H9 (cell line): ENCODE data around the gene CHST14. TPM values are rescaled to one million over a fixed set of nuclear protein-coding genes. Genes with fewer than 3 reads are reported as not detected.
A peak's percentile ranks its signal among the peaks of the same experiment; 100 is the strongest.

Experiments
- DNase-seq: peaks from one replicate; pipeline ENCODE4 v3.0.0-alpha.2; 2017
- H2AFZ ChIP-seq: one replicate; pipeline ENCODE4 v1.6.1; 2013; ENCODE audit warnings: mild to moderate bottlenecking, low read length, control low read depth, moderate library complexity
- H2AK5ac ChIP-seq: 2 replicates; pipeline ENCODE4 v1.6.1; 2013; ENCODE audit warnings: low read length, control low read depth, mixed read lengths; ENCODE audit not compliant: insufficient read length
- H2BK120ac ChIP-seq: one replicate; pipeline ENCODE4 v1.6.1; 2013; ENCODE audit warnings: low read depth, mild to moderate bottlenecking, low read length, control low read depth, inconsistent platforms; ENCODE audit not compliant: poor library complexity, severe bottlenecking
- H2BK12ac ChIP-seq: 2 replicates; pipeline ENCODE4 v1.6.1; 2013; ENCODE audit warnings: low read length, control low read depth, mixed read lengths, low read depth; ENCODE audit not compliant: insufficient read length
- H2BK15ac ChIP-seq: 2 replicates; pipeline ENCODE4 v1.6.1; 2013; ENCODE audit warnings: low read depth, low read length, control low read depth
- H2BK20ac ChIP-seq: one replicate; pipeline ENCODE4 v1.6.1; 2013; ENCODE audit warnings: low read depth, mild to moderate bottlenecking, low read length, control low read depth, inconsistent platforms; ENCODE audit not compliant: poor library complexity, severe bottlenecking
- H2BK5ac ChIP-seq: 2 replicates; pipeline ENCODE4 v1.6.1; 2013; ENCODE audit warnings: low read length, control low read depth, mixed read lengths; ENCODE audit not compliant: insufficient read length
- H3K14ac ChIP-seq: 2 replicates; pipeline ENCODE4 v1.6.1; 2013; ENCODE audit warnings: low read length, control low read depth; ENCODE audit not compliant: insufficient read depth
- H3K18ac ChIP-seq: 2 replicates; pipeline ENCODE4 v1.6.1; 2013; ENCODE audit warnings: low read depth, mild to moderate bottlenecking, mixed read lengths, low read length, control low read depth; ENCODE audit not compliant: insufficient read length
- H3K23ac ChIP-seq: 2 replicates; pipeline ENCODE4 v1.6.1; 2013; ENCODE audit warnings: low read length, control low read depth, mixed read lengths, low read depth; ENCODE audit not compliant: insufficient read length
- H3K23me2 ChIP-seq: 2 replicates; pipeline ENCODE4 v1.6.1; 2013; ENCODE audit warnings: low read depth, mild to moderate bottlenecking, mixed read lengths, low read length, control low read depth; ENCODE audit not compliant: insufficient read length, poor library complexity, severe bottlenecking
- H3K27ac ChIP-seq: 2 replicates; pipeline ENCODE4 v1.5.1; 2013; ENCODE audit warnings: low read length, control low read depth, mixed read lengths, low read depth; ENCODE audit not compliant: insufficient read length
- H3K27me3 ChIP-seq: 2 replicates; pipeline ENCODE4 v1.6.1; 2013; ENCODE audit warnings: low read length, control low read depth, inconsistent platforms; ENCODE audit not compliant: insufficient read depth
- H3K4ac ChIP-seq: 2 replicates; pipeline ENCODE4 v1.6.1; 2013; ENCODE audit warnings: low read depth, mild to moderate bottlenecking, control low read depth, inconsistent platforms, low read length, moderate library complexity
- H3K4me1 ChIP-seq: 2 replicates; pipeline ENCODE4 v1.6.1; 2013; ENCODE audit warnings: low read length, control low read depth, inconsistent platforms; ENCODE audit not compliant: insufficient read depth
- H3K4me2 ChIP-seq: 2 replicates; pipeline ENCODE4 v1.6.1; 2013; ENCODE audit warnings: low read length, control low read depth, mixed read lengths; ENCODE audit not compliant: insufficient read length, insufficient read depth
- H3K56ac ChIP-seq: 2 replicates; pipeline ENCODE4 v1.6.1; 2013; ENCODE audit warnings: low read depth, mild to moderate bottlenecking, mixed read lengths, low read length, control low read depth; ENCODE audit not compliant: insufficient read length
- H3K79me1 ChIP-seq: 2 replicates; pipeline ENCODE4 v1.6.1; 2013; ENCODE audit warnings: low read depth, mild to moderate bottlenecking, moderate library complexity, low read length, control low read depth, inconsistent platforms; ENCODE audit not compliant: insufficient read depth, poor library complexity, severe bottlenecking
- H3K79me2 ChIP-seq: 2 replicates; pipeline ENCODE4 v1.6.1; 2013; ENCODE audit warnings: low read length, control low read depth, inconsistent platforms; ENCODE audit not compliant: insufficient read depth
- H3K9ac ChIP-seq: 2 replicates; pipeline ENCODE4 v1.6.1; 2013; ENCODE audit warnings: low read length, control low read depth, mixed read lengths; ENCODE audit not compliant: insufficient read length; ENCODE audit errors: extremely low read depth
- H3K9me3 ChIP-seq: one replicate; pipeline ENCODE4 v1.6.1; 2013; ENCODE audit warnings: low read depth, low read length, inconsistent platforms; ENCODE audit not compliant: control insufficient read depth
- H3T11ph ChIP-seq: one replicate; pipeline ENCODE4 v1.6.1; 2013; ENCODE audit warnings: mild to moderate bottlenecking, low read length, control low read depth, inconsistent platforms
- H4K20me1 ChIP-seq: one replicate; pipeline ENCODE4 v1.6.1; 2013; ENCODE audit not compliant: control insufficient read depth, insufficient read length, insufficient read depth
- H4K5ac ChIP-seq: 2 replicates; pipeline ENCODE4 v1.6.1; 2013; ENCODE audit warnings: low read depth, mild to moderate bottlenecking, mixed read lengths, low read length, control low read depth; ENCODE audit not compliant: insufficient read length
- H4K8ac ChIP-seq: replicated peaks from 2 replicates; pipeline ENCODE4 v1.6.1; 2013; ENCODE audit warnings: low read length, control low read depth, mixed read lengths, low read depth; ENCODE audit not compliant: insufficient read length
- H4K91ac ChIP-seq: 2 replicates; pipeline ENCODE4 v1.6.1; 2013; ENCODE audit warnings: low read depth, mild to moderate bottlenecking, moderate library complexity, mixed read lengths, low read length, control low read depth; ENCODE audit not compliant: insufficient read length
- H3K27ac Mint-ChIP-seq, 3 experiments: 2 replicates in 2 of 3; 3 replicates in 1 of 3; pipeline ENCODE4 v1.8.0; 2020 to 2021; ENCODE audit warnings: mixed read lengths in 3 of 3, mild to moderate bottlenecking in 1 of 3, moderate library complexity in 1 of 3
- H3K27me3 Mint-ChIP-seq: 2 replicates; pipeline ENCODE4 v1.8.0; 2021; ENCODE audit warnings: low read depth, mild to moderate bottlenecking, moderate library complexity, mixed read lengths
- H3K36me3 Mint-ChIP-seq, 3 experiments: 2 replicates in 2 of 3; 3 replicates in 1 of 3; pipeline ENCODE4 v1.8.0; 2020 to 2021; ENCODE audit warnings: low read depth in 3 of 3, mixed read lengths in 3 of 3; ENCODE audit not compliant: insufficient read depth in 1 of 3
- H3K4me1 Mint-ChIP-seq, 2 experiments: 2 replicates each; pipeline ENCODE4 v1.8.0; 2020; ENCODE audit warnings: mixed read lengths in 2 of 2
- H3K4me3 Mint-ChIP-seq, 2 experiments: 2 replicates in 1 of 2; 3 replicates in 1 of 2; pipeline ENCODE4 v1.8.0; 2020 to 2021; ENCODE audit warnings: mild to moderate bottlenecking in 2 of 2, mixed read lengths in 2 of 2, moderate library complexity in 1 of 2
- H3K9me3 Mint-ChIP-seq, 2 experiments: 2 replicates in 1 of 2; 3 replicates in 1 of 2; pipeline ENCODE4 v1.8.0; 2020; ENCODE audit warnings: mild to moderate bottlenecking in 2 of 2, mixed read lengths in 2 of 2, moderate library complexity in 1 of 2
- WGBS: extraction: QIAGEN DNeasy Blood & Tissue Kit; methylation state at CpG from one replicate; pipeline ENCODE4 v1.1.7; 2013; ENCODE audit warnings: missing lambda C conversion rate, low lambda C conversion rate, mixed read lengths; ENCODE audit not compliant: insufficient read length; ENCODE audit errors: extremely low coverage; 5-methylcytosine and 5-hydroxymethylcytosine counted together
- total RNA-seq: library from RNA; stranded (reverse); gene quantifications from 2 replicates; pipeline ENCODE4 v1.2.1, GENCODE V29; 2021
- TF ChIP-seq, protein P1 (sequence below): fragments of 200-600 bp; sonication (generic); conservative IDR thresholded peaks from 3 replicates; pipeline ENCODE4 v1.8.0; 2021; ENCODE audit warnings: antibody characterized with exemption, mild to moderate bottlenecking

The CHST14 gene
- total RNA-seq, 1 experiment from 2014 or later = 25.7 TPM

DNA sequence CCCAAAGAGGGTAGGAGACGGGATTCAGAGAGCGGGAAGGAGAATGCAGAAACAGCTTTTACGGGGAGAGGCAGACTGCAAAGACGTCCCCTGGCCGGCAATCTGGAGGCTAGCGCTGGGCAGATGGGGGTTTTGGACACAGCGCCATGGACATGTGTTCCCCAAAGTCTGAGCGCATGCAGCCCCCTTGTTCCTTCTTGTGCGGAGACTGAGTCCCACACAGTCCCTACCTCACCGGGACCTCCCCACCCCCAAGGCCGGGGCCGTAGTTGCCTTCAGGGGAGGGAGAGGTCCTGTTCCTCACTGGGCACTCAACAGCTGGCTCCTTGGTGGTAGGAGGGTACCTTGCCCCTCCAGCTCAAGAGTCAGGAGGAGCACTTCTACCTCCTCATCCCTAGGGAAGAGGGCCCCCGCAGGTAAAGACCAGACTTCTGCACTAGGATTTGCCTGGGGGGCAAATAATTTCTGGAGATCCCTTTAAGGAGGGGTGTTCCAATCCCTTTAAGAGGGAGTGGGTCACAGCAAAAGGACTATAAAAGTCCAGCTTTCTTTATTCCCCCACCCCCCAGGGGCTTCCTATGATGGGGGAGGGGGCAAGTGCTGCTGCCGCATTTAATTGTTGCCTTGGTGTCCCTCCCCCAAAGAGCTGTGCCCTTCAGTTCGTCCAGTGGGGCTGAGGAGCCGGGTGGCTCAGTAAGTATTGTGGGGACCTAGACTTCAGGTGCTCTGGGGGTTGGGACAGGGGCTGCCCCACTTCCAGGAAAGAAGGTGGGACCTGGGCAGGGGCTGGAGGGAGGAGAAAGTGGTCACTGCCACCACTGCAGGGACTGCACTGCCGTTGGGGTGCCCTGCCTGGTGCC is 33.7 kb upstream of the CHST14 start:
- no peaks in the 10 kb centered on the region for H3K9me3 ChIP-seq
- no peak overlapping the region; the same call in 1 of the 2 replicates for H3K14ac ChIP-seq
- H3K18ac ChIP-seq = no peak overlapping the region
- H2BK12ac ChIP-seq = no peak overlapping the region
- Mint-ChIP-seq H3K36me3 (no peaks in the 10 kb centered on the region; a peak in 1 of 7 replicates), H3K9me3 (no peaks in the 10 kb centered on the region; a peak in 1 of 5 replicates), H3K4me1 (peaks cover 39 to 41% of the 10 kb centered on the region in 2 experiments), H3K4me3 (peak overlapping the region; percentile 93 to 96), H3K27ac (peak overlapping the region in 2 of 3 experiments; percentile 57 to 76; a peak in 2 of 7 replicates), H3K27me3 (peaks cover 48% of the 10 kb centered on the region)
- no peak overlapping the region for H2BK20ac ChIP-seq
- H3K27ac ChIP-seq = no peak overlapping the region
- H3K27me3 ChIP-seq = peaks cover 11% of the 10 kb centered on the region; the same call in 1 of the 2 replicates
- H3K4me1 ChIP-seq = peaks cover 8% of the 10 kb centered on the region
- no peak for DNase-seq
- no peak overlapping the region for H3K23ac ChIP-seq
- no peak overlapping the region for H2AK5ac ChIP-seq
- H4K20me1 ChIP-seq = no peaks in the 10 kb centered on the region
- no peak overlapping the region for H4K91ac ChIP-seq
- no peaks in the 10 kb centered on the region for H3K79me1 ChIP-seq
- H3K56ac ChIP-seq = no peak overlapping the region
- TF ChIP-seq, protein P1, sequence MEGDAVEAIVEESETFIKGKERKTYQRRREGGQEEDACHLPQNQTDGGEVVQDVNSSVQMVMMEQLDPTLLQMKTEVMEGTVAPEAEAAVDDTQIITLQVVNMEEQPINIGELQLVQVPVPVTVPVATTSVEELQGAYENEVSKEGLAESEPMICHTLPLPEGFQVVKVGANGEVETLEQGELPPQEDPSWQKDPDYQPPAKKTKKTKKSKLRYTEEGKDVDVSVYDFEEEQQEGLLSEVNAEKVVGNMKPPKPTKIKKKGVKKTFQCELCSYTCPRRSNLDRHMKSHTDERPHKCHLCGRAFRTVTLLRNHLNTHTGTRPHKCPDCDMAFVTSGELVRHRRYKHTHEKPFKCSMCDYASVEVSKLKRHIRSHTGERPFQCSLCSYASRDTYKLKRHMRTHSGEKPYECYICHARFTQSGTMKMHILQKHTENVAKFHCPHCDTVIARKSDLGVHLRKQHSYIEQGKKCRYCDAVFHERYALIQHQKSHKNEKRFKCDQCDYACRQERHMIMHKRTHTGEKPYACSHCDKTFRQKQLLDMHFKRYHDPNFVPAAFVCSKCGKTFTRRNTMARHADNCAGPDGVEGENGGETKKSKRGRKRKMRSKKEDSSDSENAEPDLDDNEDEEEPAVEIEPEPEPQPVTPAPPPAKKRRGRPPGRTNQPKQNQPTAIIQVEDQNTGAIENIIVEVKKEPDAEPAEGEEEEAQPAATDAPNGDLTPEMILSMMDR = no peak; the same call in 2 of the 3 replicates
- H2BK15ac ChIP-seq = no peak overlapping the region
- no peak overlapping the region for H2AFZ ChIP-seq
- H3K79me2 ChIP-seq = peaks cover 4% of the 10 kb centered on the region; the same call in 1 of the 2 replicates
- peak overlapping the region; percentile 80 for H3K4me2 ChIP-seq
- H4K8ac ChIP-seq = no peak overlapping the region
- no peak overlapping the region for H2BK5ac ChIP-seq
- peak overlapping the region; percentile 32 for H3K9ac ChIP-seq
- no peak overlapping the region for H3T11ph ChIP-seq
- H2BK120ac ChIP-seq = no peak overlapping the region
- H4K5ac ChIP-seq = no peak overlapping the region
- peaks cover 47% of the 10 kb centered on the region for H3K23me2 ChIP-seq
- no peak overlapping the region for H3K4ac ChIP-seq
- no CpG with 5 or more reads among the region's 17 CpGs for WGBS
